ENCODE data around the gene MGRN1.
A peak's percentile ranks its signal among the peaks of the same experiment; 100 is the strongest.

Gene MGRN1

DNA sequence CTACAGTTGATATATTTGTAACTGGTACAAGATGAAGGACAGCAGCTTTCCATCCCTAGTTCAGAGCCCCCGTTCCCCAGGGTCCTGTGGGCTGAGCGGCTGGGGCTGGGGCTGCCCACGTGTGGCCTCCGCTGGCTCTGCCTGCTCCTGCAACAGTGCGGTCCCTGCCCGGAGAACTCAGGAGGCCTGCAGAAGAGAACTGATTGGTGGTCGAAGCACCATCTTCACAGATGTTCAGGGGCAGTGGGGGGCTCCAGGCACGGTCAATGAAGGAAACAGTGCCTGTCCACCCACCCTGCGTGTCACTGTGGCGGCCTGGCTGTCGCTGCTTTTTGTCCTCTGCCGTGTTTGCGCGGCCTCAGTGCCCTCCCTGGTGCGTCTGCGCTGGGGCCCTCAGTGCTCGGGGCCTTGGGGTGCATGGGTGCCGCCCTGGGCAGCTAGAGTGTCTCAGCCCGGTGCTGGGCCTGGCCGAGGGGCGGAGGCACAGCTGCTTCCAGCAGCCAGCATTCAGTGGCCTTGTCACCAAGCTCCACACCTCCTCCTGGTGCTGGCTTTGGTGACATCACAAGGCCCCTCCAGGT is 64.6 kb downstream of the MGRN1 start:
- peaks cover 11% of the 10 kb centered on the region for H3K4me1 ChIP-seq (ENCODE audit: control insufficient read depth, insufficient read depth, low read length)
- no peak overlapping the region for H3K9ac ChIP-seq (ENCODE audit: low read depth, low read length)
- no peaks in the 10 kb centered on the region for H3K27me3 ChIP-seq (ENCODE audit: control insufficient read depth, insufficient read depth, low read length)
- H3K9me3 ChIP-seq (replicated peaks; ENCODE audit: low read length) = no peaks in the 10 kb centered on the region
- no peak overlapping the region for H3K4me2 ChIP-seq (ENCODE audit: low read length)
- H3K36me3 ChIP-seq (ENCODE audit: insufficient read depth, low read length) = peaks cover 25% of the 10 kb centered on the region
- H3K4me3 ChIP-seq (ENCODE audit: low read length) = no peak overlapping the region

DNA sequence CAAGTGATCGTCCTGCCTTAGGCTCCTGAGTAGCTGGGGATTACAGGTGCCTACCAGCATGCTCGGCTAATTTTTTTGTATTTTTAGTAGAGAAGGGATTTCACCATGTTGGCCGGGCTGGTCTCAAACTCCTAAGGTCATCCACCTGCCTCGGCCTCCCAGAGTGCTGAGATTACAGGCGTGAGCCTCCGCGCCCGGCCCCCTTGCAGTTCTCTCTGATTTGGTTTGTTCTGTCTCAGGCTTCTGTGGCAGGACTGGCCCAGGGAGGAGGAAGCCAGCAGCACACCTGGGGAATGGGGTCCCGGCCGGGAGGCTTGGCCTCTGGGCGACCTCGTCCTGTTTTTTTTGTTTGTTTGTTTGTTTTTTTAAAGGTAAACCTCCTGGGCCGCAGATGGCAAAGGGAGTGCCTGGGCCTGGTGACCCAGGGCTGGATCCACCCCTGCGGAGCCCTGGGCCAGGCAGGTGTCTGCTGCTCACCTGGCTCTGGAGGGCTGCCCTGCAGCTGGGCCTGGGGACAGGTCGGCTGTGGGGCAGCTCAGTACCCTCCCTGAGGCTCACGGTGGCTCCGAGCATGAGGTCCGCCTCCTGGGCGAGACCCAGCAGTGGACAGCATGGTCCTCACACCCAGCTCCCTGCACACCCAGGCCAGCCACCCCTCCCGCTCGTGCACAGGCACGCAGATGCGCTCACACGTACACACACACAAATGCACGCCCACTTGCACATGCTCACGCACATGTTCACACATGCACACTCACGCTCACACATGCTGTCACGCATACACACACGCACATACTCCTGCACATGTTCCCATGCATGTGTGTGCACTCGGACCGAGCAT is 65.5 kb downstream of the MGRN1 start:
- Histone ChIP-seq H3K4me3 (ENCODE audit: low read length) (no peak overlapping the region), H3K4me2 (ENCODE audit: low read length) (no peak overlapping the region), H3K9ac (ENCODE audit: low read depth, low read length) (no peak overlapping the region), H3K4me1 (ENCODE audit: control insufficient read depth, insufficient read depth, low read length) (peaks cover 17% of the 10 kb centered on the region), H3K9me3 (replicated peaks; ENCODE audit: low read length) (no peaks in the 10 kb centered on the region), H3K27me3 (ENCODE audit: control insufficient read depth, insufficient read depth, low read length) (no peaks in the 10 kb centered on the region), H3K36me3 (ENCODE audit: insufficient read depth, low read length) (peaks cover 19% of the 10 kb centered on the region)

DNA sequence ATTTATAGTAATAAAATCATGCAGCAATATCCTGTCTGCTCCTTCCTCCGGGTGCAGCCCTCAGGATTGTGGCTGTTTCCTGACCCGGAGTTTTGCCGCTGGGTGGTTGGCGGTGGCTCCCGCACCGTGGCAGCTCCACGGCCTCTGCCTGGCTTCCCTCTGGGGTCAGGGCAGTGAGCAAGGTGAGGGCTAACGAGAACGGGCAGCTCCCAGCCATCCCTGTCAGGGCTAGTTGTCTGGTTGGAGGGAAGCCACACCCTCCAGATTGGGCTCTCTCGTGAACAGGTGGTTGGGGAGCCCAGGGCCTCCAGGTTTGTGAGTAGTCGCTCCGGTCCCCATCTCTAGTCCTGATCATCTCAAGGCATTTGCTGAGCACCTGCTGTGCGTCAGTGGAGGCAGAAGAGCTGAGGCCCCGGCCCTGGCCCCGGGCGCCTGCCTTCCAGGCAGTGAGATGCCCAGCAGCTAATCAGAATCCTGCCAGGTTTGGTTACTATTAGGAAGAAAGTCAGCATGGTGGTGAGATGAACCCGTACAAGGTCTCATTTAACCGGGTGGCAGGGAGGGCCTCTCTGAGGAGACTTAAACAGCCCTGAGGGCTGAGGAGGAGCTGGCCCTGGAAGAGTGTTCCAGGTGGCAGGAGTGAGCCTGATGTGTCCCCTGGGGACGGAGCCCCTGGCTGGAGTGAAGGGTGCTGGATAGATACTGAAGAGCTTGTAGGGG is 66.5 kb downstream of the MGRN1 start:
- no peak overlapping the region for H3K9ac ChIP-seq (ENCODE audit: low read depth, low read length)
- H3K36me3 ChIP-seq (ENCODE audit: insufficient read depth, low read length) = peaks cover 29% of the 10 kb centered on the region
- no peaks in the 10 kb centered on the region for H3K9me3 ChIP-seq (replicated peaks; ENCODE audit: low read length)
- no peak overlapping the region for H3K4me3 ChIP-seq (ENCODE audit: low read length)
- H3K27me3 ChIP-seq (ENCODE audit: control insufficient read depth, insufficient read depth, low read length) = no peaks in the 10 kb centered on the region
- H3K4me1 ChIP-seq (ENCODE audit: control insufficient read depth, insufficient read depth, low read length) = peaks cover 25% of the 10 kb centered on the region
- no peak overlapping the region for H3K4me2 ChIP-seq (ENCODE audit: low read length)

DNA sequence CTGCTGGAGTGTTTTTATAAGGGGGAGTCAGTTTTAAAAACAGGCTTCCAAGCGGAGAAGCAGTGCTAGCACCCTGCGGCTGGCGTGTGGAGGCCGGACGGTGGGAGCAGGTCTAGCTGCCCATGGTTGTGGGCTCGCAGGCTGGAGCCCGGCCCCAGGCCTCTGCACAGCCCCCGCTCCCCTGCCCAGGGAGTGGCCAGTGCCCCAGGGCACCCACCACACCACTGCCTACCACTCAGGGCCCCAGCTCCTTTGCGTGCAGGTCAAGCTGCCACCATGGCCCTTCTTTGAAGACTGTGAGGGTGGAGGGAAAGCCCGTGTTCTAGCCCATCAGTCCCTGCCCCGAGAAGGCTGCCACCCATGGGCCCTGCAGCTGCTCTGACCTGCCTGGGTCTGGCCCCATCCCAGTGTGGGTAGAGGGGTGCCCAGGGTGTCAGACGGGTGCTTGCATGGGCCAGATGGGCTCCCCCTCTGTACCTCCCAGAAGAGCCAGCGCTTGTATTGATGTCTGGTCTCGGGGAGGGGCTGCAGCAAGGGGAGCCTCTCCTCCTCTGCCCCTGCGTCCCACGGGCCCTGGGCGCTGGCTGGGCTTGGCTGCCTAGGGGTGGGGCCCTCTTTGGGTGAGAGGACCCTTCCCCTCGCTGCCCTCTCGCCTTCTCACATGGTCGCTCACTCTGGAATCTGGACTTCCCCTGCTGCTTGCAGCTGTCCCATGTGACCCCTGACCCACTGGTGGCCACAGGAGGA is 67.2 kb downstream of the MGRN1 start:
- Histone ChIP-seq H3K4me3 (ENCODE audit: low read length) (no peak overlapping the region), H3K4me2 (ENCODE audit: low read length) (no peak overlapping the region), H3K36me3 (ENCODE audit: insufficient read depth, low read length) (peaks cover 31% of the 10 kb centered on the region), H3K9ac (ENCODE audit: low read depth, low read length) (no peak overlapping the region), H3K4me1 (ENCODE audit: control insufficient read depth, insufficient read depth, low read length) (peaks cover 25% of the 10 kb centered on the region), H3K27me3 (ENCODE audit: control insufficient read depth, insufficient read depth, low read length) (no peaks in the 10 kb centered on the region), H3K9me3 (replicated peaks; ENCODE audit: low read length) (no peaks in the 10 kb centered on the region)

DNA sequence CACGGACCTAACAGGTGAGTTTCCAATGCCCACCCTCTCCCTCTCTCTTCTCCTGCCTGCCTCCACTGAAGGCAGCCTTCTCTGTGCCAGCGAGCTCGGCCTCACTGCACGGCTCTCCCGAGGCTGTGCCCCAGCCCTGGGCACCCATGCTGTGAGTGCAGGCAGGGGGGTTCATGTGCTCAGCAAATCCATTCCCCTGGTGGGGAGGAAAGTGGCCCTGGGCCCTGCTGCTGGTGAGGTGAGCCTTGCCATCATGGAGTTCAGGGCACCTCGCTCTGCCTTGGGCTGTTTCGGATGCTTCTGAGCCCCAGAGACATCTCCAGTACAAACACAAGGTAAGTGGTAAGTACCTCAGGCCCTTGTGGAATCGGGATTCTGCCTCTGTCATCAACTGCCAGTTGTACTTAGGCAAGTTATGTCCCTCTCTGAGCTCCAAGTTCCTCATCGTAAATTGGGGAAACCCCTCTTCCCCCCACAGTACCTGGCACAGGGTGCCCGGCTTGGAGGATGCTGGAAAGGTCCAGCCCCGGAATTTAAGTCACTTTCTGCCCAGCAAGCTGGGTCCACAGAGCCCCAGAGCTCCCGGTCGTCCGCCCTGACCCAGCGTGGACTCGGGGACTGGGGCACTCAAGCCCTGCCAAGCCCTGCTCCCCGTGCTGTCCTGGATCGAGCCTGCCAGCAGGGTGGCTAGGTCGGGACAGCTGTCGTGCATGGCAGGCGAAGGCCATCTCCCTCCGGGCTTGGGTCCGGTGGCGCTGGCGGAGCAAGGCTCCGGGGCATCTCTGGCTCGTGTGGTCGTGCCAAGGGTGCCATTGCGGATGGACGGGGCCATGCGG is 68.1 kb downstream of the MGRN1 start:
- peak overlapping the region; percentile 62 for H3K9ac ChIP-seq (ENCODE audit: low read depth, low read length)

DNA sequence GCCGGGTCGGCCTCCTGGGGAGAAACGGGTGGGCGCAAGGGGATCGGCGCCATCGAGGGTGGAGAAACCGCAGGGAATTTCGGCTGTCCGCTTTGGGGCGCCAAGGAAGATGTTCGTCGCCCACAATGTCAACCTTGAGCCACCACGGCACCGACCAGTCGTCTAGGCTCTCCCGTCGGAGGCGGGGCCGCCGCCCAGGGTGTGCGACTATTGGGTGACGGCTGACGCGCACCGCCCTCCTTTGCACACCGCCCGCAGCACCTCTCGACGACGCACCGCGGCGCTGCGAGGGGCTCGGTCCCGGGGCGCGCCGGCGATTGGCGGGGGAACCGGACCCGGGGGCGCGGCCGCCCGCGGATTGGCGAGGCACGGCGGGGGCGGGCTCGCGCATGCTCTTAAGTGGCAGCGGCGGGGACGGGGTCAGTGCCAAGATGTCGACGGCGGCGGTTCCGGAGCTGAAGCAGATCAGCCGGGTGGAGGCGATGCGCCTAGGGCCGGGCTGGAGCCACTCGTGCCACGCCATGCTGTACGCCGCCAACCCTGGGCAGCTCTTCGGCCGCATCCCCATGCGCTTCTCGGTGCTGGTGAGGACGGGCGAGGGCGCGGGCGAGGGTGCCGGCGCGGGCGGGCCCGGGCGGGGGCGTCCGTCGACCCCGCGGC is 68.8 kb downstream of the MGRN1 start, which contains the start of gene NUDT16L1:
Gene NUDT16L1, plus strand, starts transcription at position 267 of the 660 bp plus-strand sequence. Its CDS starts 165 bp downstream, at position 432.
- H3K36me3 ChIP-seq (ENCODE audit: insufficient read depth, low read length) = peaks cover 37% of the 10 kb centered on the region
- H3K9me3 ChIP-seq (replicated peaks; ENCODE audit: low read length) = no peaks in the 10 kb centered on the region
- H3K4me1 ChIP-seq (ENCODE audit: control insufficient read depth, insufficient read depth, low read length) = peaks cover 25% of the 10 kb centered on the region
- H3K27me3 ChIP-seq (ENCODE audit: control insufficient read depth, insufficient read depth, low read length) = no peaks in the 10 kb centered on the region
- H3K4me2 ChIP-seq (ENCODE audit: low read length) = peak within 1 kb of the TSS; percentile 90
- H3K4me3 ChIP-seq (ENCODE audit: low read length) = peak within 1 kb of the TSS; percentile 95
- peak within 1 kb of the TSS; percentile 88 for H3K9ac ChIP-seq (ENCODE audit: low read depth, low read length)

More for the DNA sequence above, 68.1 kb downstream of the MGRN1 start:
- Histone ChIP-seq H3K4me3 (ENCODE audit: low read length) (peak overlapping the region; percentile 95), H3K4me2 (ENCODE audit: low read length) (peak overlapping the region; percentile 90), H3K9me3 (replicated peaks; ENCODE audit: low read length) (no peaks in the 10 kb centered on the region), H3K4me1 (ENCODE audit: control insufficient read depth, insufficient read depth, low read length) (peaks cover 25% of the 10 kb centered on the region), H3K27me3 (ENCODE audit: control insufficient read depth, insufficient read depth, low read length) (no peaks in the 10 kb centered on the region), H3K36me3 (ENCODE audit: insufficient read depth, low read length) (peaks cover 36% of the 10 kb centered on the region)

DNA sequence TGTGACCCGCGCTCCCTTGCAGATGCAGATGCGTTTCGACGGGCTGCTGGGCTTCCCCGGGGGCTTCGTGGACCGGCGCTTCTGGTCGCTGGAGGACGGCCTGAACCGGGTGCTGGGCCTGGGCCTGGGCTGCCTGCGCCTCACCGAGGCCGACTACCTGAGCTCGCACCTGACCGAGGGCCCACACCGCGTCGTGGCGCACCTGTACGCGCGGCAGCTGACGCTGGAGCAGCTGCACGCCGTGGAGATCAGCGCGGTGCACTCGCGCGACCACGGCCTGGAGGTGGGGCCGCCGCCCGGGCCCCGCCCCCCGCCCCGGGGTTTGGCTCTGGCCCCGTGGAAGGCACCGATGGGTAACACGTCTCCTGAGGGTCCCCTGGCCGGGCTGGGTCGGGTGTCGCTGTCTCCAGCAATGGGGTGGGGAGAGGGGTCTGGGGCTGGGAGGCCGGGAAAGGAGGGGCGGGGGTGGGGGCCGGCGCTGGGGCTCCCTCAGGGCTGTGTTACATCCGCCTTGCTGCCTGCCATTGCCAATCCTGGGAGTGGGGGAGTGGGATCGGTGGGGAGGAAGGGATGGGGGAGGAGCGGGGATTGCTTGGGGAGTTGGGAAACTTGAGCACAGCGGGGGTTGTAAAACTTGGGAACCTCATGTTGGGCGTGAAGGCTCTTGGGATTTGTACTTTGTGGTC is 69.5 kb downstream of the MGRN1 start:
- H3K27me3 ChIP-seq (ENCODE audit: control insufficient read depth, insufficient read depth, low read length) = no peaks in the 10 kb centered on the region
- peaks cover 25% of the 10 kb centered on the region for H3K4me1 ChIP-seq (ENCODE audit: control insufficient read depth, insufficient read depth, low read length)
- peak overlapping the region; percentile 95 for H3K4me3 ChIP-seq (ENCODE audit: low read length)
- no peaks in the 10 kb centered on the region for H3K9me3 ChIP-seq (replicated peaks; ENCODE audit: low read length)
- H3K9ac ChIP-seq (ENCODE audit: low read depth, low read length) = peak overlapping the region; percentile 88
- H3K36me3 ChIP-seq (ENCODE audit: insufficient read depth, low read length) = peaks cover 38% of the 10 kb centered on the region
- H3K4me2 ChIP-seq (ENCODE audit: low read length) = peak overlapping the region; percentile 90

DNA sequence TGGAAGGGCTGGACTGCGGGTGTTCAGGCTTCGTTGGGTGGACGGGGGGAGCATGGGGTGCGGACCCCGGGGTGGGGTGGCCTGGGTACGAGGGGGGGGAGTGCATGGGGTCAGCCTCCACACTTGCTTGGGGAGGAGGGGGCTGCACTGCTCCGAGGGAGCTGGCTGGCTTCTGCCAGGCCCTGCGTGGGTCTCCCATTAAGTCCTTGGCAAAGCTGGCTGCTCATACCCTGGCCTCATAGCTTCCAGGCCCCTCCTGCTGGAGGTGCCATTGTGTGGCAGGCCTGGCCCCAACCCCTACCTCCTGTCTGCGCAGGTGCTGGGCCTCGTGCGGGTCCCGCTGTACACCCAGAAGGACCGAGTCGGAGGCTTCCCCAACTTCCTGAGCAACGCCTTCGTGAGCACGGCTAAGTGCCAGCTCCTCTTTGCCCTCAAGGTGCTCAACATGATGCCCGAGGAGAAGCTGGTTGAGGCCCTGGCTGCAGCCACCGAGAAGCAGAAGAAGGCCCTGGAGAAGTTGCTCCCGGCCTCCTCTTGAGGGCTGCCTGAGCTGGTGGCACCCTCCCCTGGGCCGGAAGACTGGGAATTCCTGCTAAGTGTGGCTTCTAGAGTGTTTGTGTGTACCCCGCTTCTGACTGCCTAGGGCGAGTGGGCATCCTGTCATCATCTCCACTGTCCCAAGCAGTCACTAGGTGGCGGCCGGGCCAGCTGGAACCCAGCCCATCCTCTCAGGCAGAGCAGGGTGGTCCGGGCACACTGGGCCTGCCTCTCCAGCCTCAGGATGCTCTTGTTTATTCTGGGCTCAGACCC is 70.2 kb downstream of the MGRN1 start:
- no peaks in the 10 kb centered on the region for H3K9me3 ChIP-seq (replicated peaks; ENCODE audit: low read length)
- H3K4me1 ChIP-seq (ENCODE audit: control insufficient read depth, insufficient read depth, low read length) = peaks cover 25% of the 10 kb centered on the region
- H3K9ac ChIP-seq (ENCODE audit: low read depth, low read length) = peak overlapping the region; percentile 23
- peaks cover 42% of the 10 kb centered on the region for H3K36me3 ChIP-seq (ENCODE audit: insufficient read depth, low read length)
- H3K4me3 ChIP-seq (ENCODE audit: low read length) = peak overlapping the region; percentile 95
- peak overlapping the region; percentile 90 for H3K4me2 ChIP-seq (ENCODE audit: low read length)
- H3K27me3 ChIP-seq (ENCODE audit: control insufficient read depth, insufficient read depth, low read length) = no peaks in the 10 kb centered on the region

DNA sequence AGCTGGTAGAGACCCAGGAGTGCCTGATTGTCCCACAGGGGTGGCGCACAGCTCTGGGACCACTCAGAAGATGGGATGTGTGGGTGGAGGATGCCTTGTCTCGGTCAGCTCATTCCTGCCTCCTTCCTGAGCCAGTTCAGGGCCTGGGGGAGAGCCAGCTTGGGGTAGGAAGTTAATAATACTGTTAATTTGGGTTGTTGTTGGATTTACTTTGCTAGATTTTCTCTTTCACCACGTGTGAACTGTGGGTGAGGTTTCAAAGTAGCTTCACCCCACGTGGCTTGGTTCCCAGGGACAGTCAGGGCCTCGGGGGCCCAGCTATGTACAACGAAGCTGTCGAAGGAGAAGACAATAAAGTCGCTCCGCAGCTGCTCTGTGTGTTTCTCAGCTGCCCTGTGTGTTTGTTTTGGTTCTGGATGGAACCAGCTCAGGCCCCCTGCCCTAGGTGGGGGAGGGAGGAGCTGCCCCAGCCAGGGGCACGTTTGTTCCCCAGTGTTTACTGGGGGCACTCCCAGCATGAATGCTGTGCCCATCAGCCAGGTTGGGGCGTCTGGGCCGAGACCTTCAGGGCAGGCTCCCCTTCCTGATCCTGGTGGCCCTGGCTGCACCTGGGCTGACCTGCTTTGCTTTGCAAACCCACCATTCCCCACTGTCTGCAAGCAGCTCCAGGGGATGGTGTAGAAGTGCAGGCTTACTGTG is 71.0 kb downstream of the MGRN1 start:
- Histone ChIP-seq H3K36me3 (ENCODE audit: insufficient read depth, low read length) (peaks cover 48% of the 10 kb centered on the region), H3K4me1 (ENCODE audit: control insufficient read depth, insufficient read depth, low read length) (peaks cover 25% of the 10 kb centered on the region), H3K4me2 (ENCODE audit: low read length) (peak overlapping the region; percentile 90), H3K9ac (ENCODE audit: low read depth, low read length) (no peak overlapping the region), H3K9me3 (replicated peaks; ENCODE audit: low read length) (no peaks in the 10 kb centered on the region), H3K4me3 (ENCODE audit: low read length) (peak overlapping the region; percentile 95), H3K27me3 (ENCODE audit: control insufficient read depth, insufficient read depth, low read length) (no peaks in the 10 kb centered on the region)
